Stromal cell of bone marrow (primary cell): ENCODE data around the gene ELF1.
A peak's percentile ranks its signal among the peaks of the same experiment; 100 is the strongest.
"Not testable (repeated sequence)": the region's sequence is repeated elsewhere in the genome, so short reads cannot be mapped to it uniquely, and the experiment has no call there.

ENCODE experiments used
- DNase-seq: peaks from one replicate; pipeline ENCODE4 v3.0.0-alpha.2; 2012; ENCODE audit warnings: low read depth

ELF1 gene

DNA sequence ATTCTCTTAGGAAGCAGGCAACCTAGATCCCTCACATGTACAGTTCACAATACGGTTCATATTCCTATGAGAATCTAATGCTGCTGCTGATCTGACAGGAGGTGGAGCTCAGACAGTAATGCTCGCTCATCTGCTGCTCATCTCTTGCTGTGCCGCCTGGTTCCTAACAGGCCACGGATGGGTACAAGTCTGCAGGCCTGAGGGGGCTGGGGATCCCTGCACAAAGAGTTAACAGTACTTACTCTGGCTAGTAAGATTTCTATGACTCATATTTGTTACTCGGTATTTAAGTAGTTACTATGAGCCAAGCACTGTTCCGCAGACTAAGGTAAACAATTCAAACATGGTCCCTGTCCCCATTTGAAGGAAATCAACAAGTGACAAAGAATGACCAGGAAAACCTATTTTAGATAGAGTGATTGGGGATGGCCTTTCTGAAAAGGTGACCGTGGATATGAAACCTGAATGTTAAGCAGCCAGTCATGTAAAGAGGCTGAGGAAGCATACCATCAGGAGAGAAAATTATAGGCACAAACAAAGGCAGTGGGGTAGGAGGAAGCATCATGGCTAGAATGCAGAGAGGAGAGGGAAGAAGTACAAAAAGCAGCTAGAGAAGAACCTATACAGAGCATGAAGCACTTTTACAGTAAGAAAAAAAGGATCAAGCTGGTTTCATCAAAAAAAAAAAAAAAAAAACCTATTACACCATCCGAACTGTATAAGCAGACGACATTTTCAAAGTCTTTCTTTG, 21.6 kb upstream of the ELF1 start:
- DNase-seq: no peak

- no peak for DNase-seq
Observed at GRCh38 chr13:41039746-41040145, 20.6 kb upstream of the ELF1 start.

DNA sequence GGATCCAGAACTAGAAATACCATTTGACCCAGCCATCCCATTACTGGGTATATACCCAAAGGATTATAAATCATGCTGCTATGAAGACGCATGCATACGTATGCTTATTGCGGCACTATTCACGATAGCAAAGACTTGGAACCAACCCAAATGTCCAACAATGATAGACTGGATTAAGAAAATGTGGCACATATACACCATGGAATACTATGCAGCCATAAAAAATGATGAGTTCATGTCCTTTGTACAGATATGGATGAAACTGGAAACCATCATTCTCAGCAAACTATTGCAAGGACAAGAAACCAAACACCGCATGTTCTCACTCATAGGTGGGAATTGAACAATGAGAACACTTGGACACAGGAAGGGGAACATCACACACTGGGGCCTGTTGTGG, 17.4 kb upstream of the ELF1 start:
- DNase-seq: not testable (repeated sequence)

DNA sequence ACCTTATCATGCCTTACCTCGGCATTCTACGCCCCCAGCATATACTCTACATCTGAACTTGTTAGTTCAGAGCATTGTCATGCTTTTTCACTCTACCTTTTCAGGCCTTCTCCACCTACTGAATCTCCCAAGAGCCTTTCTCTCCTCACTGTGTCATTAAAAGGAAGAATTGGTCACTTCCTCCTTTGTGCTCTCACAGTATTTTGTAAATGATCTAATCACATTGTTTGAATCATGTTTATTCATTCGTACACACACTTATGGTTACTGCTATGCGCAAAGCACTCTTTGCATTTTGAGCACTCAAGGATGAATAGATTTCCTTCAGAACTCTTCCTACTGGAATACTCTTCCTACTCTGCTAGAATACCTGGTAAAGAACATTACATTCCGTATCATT, 15.8 kb upstream of the ELF1 start:
- DNase-seq: no peak

GRCh38 chr13:41034382-41034781, 15.3 kb upstream of the ELF1 start:
- no peak for DNase-seq

DNA sequence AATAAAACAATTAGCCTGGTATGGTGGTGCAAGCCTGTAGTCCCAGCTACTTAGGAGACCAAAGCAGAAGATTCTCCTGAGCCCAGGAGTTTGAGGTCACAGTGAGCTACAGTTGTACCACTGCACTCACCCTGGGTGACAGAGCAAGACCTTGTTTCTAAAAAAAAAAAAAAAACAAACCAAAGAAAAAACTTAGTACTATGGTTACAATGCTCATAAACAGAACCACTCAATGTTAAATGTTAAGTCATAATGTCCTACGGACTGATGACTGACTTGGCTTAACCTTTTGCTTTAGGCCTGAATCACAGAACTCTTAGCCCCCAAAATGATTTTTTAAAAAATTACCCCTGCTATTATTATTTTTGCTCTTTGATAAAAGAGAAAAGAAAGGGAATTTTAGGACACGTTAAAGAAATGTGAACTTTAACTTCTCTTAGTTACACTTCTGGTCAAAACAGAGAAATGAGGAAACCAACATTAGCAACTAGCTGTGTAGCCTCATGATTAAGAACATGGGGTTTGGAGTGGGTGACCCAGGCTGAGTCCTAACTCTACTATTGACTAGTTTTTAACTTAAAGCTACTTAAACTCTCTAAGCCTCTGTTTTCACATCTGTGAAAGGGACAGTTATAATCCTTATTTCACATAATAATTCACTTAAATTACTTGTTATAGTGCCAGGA, 13.7 kb upstream of the ELF1 start:
- no peak for DNase-seq

- no peak for DNase-seq
Observed at GRCh38 chr13:41029629-41030028, 10.5 kb upstream of the ELF1 start.

GRCh38 chr13:41028051-41028450, 8.9 kb upstream of the ELF1 start:
- no peak for DNase-seq

DNA sequence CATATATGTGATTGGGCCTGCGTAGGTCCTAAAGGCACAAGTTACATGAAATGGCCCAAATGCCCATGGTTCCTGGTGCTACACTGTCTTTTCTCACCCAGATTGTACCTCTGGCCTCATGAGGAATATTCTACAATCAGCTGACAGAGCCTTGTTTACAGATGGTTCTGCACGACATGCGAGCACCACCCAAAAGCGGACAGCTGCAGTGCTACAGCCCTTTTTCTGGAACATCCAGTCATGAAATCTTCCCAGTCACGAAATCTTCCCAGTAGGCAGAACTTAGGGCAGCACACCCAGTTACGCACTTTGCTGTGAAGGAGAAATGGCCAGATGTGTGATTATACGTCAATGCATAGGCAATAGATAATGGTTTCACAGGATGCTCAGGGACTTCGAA, 7.7 kb upstream of the ELF1 start:
- DNase-seq: no peak

DNA sequence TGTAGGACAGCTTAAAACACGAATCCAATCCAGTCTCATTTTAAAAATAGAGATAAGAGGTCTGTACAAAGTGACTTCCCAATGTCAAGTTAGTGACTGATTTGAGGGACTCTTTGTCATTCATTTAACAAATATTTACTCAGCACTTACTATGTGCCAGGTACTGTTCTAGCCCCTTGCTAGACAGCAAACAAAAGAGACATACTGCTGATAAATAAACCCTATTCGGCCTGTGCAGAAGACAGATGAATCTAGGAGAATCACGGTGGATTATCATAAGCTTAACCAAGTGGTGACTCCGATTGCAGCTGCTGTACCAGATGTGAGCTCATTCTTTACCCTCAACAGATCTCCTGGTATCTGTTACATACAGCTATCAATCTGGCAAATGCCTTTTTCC, 6.4 kb upstream of the ELF1 start:
- DNase-seq: no peak

DNA sequence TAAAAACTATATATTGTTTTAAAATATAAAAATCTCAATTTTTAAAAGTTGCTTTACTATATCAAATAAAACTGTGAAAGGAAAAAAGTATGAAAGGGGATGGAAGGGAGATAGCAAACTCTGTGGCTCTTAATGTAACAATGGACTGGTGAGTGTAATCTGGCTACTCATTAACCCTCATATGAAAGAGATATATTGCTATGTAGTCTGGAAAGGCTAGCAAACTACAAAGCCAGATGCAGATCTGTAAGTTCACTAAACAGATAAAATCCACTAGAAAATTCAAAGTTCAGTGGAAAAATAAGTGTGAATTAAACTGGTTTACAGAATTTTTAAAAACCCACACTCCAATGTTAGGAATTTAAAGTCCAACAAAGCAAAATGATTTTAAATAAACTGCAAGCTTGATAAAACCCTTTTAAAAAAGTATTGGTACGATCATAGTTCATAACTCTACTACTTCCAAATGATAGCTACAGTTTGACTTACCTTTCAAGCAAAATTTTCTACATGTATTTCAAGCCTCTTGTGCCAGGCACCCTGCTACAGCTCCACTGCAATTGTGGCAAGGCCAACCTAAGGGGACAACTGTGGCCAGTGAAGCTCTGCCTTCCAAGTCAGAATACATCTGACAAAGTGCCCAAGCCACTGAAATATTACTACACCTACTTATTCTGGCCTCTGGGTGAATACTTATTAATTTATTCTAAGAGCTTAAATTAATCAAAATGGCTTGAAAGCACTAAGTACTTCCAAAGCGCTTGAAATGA, 647 bp upstream of the ELF1 start:
- DNase-seq: no peak

DNA sequence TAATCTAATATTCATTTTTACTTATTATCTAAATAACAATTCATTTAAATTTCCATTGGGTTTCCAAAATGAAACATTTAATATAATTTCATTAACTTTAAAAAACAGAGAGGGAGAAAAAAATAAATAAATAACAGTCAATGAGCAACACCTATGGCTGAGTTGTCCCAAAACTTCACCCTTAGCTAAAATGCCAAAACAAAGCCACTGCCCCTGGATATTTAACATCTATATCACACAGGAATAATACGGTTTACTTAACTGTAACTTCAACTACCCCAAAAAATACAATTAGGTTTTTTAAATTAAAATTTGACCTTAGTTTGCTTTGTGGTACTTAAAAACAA, 541 bp downstream of the ELF1 start:
- DNase-seq: no peak

DNA sequence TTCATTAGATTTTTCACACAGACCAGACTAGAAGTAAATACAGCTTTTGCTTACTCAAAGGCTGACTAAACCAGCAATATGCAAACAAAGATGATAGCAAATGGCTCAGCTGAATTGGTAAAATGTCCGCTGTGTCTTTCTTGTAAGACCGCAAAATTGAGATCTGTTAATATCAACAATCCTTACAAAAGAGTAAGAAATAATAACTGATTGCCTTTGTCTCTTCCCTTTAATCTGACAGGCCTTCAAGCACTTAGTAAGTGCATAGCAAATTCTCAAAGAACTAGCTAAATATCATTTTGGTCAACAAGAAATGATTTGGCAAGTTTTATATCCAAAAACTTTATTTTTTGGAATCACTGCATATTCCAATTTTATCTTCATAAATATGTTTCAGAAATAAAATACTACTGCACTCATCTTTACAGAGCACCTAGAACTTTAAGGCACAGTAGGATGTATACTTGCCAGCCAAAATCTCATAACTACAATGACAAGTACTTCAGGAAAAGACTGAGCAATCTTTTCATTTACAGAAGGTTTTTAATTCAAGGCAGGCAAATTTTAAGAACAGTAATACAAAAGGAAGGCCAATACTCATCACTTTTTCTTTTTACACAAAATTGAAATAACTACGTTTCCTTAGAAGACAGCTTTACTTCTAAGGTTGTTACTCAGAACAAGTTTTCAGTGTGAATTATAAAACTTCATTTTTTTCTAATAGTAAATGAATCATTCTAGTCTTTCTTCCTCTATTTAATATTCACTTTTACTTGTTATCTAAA, 1.1 kb downstream of the ELF1 start:
- DNase-seq: no peak

GRCh38 chr13:41017159-41017558, 2.0 kb downstream of the ELF1 start:
- DNase-seq: no peak

GRCh38 chr13:41015920-41016319, 3.2 kb downstream of the ELF1 start:
- DNase-seq: no peak

- no peak for DNase-seq
Observed at GRCh38 chr13:41013835-41014234, 5.3 kb downstream of the ELF1 start.

DNA sequence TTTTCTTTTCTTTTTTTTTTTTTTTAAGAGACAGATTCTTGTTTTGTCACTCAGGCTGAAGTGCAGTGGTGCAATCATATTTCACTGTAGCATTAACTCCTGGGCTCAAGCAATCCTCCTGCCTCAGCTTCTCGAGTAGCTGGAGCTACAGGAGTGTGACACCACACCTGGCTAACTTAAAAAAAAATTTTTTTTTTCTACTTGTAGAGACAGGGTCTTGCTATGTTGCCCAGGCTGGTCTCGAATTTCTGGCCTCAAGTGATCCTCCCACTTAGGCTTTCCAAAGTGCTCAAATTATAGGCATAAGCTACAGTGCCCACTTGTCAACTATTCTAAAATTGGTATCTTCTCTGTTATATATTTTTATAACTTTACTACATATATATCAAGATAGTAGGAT, 6.6 kb downstream of the ELF1 start:
- DNase-seq: no peak

DNA sequence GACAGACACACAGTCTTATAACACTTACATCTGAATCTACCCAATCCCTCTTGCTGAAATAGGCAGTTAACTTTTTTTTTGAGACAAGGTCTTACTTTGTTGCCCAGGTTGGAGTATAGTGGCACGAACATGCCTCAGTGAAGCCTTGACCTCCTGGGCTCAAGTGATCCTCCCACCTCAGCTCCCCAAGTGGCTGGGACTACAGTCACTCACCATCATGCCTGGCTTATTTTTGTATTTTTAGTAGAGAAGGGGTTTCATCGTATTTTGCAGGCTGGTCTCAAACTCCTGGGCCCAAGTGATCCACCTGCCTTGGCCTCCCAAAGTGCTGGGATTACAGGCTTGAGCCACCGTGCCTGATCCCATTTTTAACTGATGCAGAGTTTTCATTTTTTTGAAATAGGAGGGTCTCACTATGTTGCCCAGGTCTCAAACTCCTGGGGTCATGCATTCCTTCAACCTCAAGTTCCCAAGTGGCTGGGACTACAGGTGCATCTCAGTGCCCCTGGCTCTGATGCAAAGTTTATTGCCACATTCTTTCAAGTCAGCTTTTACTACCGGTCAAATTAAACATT, 7.6 kb downstream of the ELF1 start:
- DNase-seq: no peak

DNA sequence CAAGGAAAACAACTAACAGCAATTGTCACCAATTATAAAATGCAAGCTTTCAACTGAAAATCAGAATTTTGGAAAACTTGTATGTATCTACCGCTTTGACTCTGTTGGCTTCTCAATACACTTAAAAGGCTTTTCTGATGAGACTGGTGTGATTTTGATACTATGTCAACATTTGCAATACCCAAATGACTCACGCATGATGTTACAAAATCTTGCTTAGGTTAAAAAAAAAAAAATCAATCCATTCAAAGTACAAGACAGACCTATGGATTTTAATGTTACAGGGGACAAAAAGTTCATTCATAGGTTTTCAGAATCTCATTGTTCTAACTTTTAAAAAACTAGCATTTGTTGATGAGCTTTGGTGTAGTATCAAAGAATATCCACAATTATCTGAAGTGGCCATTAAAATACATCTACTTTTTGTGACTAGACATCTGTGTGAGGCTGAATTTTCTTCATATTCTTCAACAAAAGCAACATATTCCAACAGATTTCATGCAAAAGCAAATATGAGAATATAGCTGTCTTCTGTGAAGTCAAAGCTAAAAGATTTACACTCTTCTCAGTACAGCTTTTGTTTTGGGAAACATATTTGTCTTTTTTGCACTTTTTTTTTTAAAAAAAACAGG, 10.7 kb downstream of the ELF1 start:
- DNase-seq: peak; percentile 67

DNA sequence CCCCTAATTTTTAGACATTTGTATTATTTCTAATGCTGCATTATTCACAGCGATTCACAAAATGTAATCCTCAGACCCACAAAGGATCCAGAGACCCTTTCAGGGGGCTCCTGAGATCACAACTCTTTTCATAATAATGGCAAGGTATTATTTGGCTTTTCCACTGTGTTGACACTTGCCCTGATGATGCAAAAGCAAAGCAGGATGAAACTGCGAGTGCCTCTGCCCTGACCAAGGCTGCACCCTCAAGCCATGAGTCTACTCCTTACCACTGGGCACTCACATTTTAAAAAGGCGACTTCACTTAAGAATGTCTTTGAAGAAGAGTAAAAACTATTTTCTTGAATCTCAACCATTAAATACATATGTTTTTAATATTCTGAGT, 11.4 kb downstream of the ELF1 start:
- DNase-seq: no peak

GRCh38 chr13:41006978-41007743, 12.0 kb downstream of the ELF1 start:
- DNase-seq: no peak
